Activated naive CD8-positive, alpha-beta T cell treated with anti-CD3 and anti-CD28 coated beads, Interleukin-2, amount 50 U/mL, for 24 hours (primary cell): ENCODE data around the gene TFF1.
"Not testable (repeated sequence)": the region's sequence is repeated elsewhere in the genome, so short reads cannot be mapped to it uniquely, and the experiment has no call there.

Experiments used
- ATAC-seq: fragments of 150-1000 bp; cut with Tn5 transposase; one replicate; pipeline ENCODE4 v1.10.0; 2021
- DNase-seq: peaks from one replicate; pipeline ENCODE4 v3.0.0; 2021
- H3K27ac Mint-ChIP-seq: one replicate; pipeline ENCODE4 v1.8.0; 2021; ENCODE audit warnings: mild to moderate bottlenecking, mixed read lengths
- H3K27me3 Mint-ChIP-seq: one replicate; pipeline ENCODE4 v1.8.0; 2021; ENCODE audit warnings: mixed read lengths
- H3K36me3 Mint-ChIP-seq: one replicate; pipeline ENCODE4 v1.8.0; 2021; ENCODE audit warnings: low read depth, mixed read lengths
- H3K4me1 Mint-ChIP-seq: one replicate; pipeline ENCODE4 v1.8.0; 2021; ENCODE audit warnings: mixed read lengths
- H3K4me3 Mint-ChIP-seq: one replicate; pipeline ENCODE4 v1.8.0; 2021; ENCODE audit warnings: mild to moderate bottlenecking, moderate library complexity, mixed read lengths
- H3K9me3 Mint-ChIP-seq: one replicate; pipeline ENCODE4 v1.8.0; 2021; ENCODE audit warnings: mixed read lengths

Gene TFF1

GRCh38 chr21:42366292-42367010, at the start of gene TFF1:
TSS of gene TFF1 (minus strand) at chr21:42366535. CDS start at chr21:42366495, 40 bp downstream.
- Mint-ChIP-seq H3K36me3 (peaks cover 2% of the 10 kb centered on the region), H3K4me3 (no peak within 1 kb of the TSS), H3K9me3 (no peaks in the 10 kb centered on the region), H3K27ac (no peak within 1 kb of the TSS), H3K4me1 (peaks cover 18% of the 10 kb centered on the region), H3K27me3 (peaks cover 6% of the 10 kb centered on the region)
- DNase-seq: no peak
- ATAC-seq: no peak

DNA sequence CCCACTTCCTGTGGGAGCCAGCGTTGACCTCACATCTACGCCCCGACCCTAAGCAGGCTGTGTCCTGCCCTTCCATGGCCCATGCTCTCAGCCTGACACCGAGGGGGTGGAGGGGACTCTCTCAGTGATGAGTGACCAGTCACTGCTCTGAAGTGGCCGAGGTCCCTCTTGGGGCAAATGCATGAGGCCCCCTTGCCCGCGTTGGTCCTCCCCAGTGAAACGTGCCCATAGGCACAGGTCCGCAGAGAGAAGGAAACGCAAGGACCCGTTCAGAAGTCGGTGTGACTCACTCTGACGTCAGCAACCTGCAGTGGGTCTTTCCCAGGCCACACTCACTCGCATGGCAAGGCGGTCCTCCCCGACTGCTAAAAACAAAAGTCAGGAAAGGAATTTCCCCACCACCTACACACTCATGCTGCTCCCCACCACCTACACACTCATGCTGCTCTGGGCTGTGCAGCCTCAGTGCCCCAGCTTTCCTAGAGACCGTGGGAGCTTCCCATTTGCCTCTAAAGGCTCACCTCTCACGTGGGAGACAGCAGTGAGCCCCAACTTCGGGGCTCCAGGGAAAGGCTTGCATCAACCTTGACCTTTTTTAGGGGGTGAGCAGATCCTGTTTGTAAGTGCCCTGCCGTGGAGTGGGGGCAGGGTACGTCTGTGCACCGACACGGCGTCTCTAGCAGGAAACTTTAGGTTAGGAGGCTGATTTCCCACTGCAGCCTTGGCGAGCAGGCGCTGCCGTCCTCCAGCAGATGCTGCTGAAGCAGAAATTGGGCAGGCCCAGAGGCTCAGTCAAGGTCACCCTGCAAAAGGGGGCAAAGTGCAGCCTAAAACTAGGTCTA, 48.8 kb upstream of the TFF1 start:
- peak overlapping the region; percentile 97 for H3K27ac Mint-ChIP-seq
- H3K36me3 Mint-ChIP-seq: peaks cover 63% of the 10 kb centered on the region
- H3K4me1 Mint-ChIP-seq: peaks cover 20% of the 10 kb centered on the region
- DNase-seq (peak; percentile 93), ATAC-seq (peak; percentile 85)
- H3K27me3 Mint-ChIP-seq: no peaks in the 10 kb centered on the region
- peaks cover 14% of the 10 kb centered on the region for H3K9me3 Mint-ChIP-seq
- H3K4me3 Mint-ChIP-seq: peak overlapping the region; percentile 54

DNA sequence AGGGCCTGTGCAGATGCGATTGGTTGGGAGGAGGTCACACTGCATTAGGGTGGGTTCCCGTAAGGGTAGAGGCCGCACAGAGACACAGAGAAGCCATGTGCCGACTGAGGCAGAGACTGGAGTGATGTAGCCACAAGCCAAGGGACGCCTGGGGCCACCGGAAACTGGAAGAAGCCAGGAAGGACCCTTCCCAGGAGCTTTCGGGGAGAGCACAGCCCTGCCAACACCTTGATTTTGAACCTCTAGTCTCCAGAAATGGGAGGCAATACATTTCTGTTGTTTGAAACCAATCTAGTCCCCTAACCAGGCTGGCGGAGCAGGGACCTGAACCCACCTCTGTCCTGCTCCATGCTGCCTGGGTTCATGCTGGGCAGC, 48.2 kb upstream of the TFF1 start:
- Mint-ChIP-seq H3K4me1 (peaks cover 20% of the 10 kb centered on the region), H3K27me3 (no peaks in the 10 kb centered on the region), H3K9me3 (peaks cover 9% of the 10 kb centered on the region), H3K4me3 (peak overlapping the region; percentile 54), H3K27ac (peak overlapping the region; percentile 97), H3K36me3 (peaks cover 62% of the 10 kb centered on the region)
- ATAC-seq (no peak), DNase-seq (no peak)

- peak overlapping the region; percentile 54 for H3K4me3 Mint-ChIP-seq
- peaks cover 20% of the 10 kb centered on the region for H3K4me1 Mint-ChIP-seq
- H3K36me3 Mint-ChIP-seq: peaks cover 62% of the 10 kb centered on the region
- DNase-seq (no peak), ATAC-seq (no peak)
- peak overlapping the region; percentile 97 for H3K27ac Mint-ChIP-seq
- peaks cover 4% of the 10 kb centered on the region for H3K9me3 Mint-ChIP-seq
- H3K27me3 Mint-ChIP-seq: no peaks in the 10 kb centered on the region
These were observed 47.7 kb upstream of the TFF1 start for GRCh38 chr21:42414066-42414465.

- Mint-ChIP-seq H3K36me3 (peaks cover 58% of the 10 kb centered on the region), H3K27me3 (no peaks in the 10 kb centered on the region), H3K27ac (peak overlapping the region; percentile 97), H3K9me3 (peaks cover 4% of the 10 kb centered on the region), H3K4me3 (peak overlapping the region; percentile 54), H3K4me1 (peaks cover 18% of the 10 kb centered on the region)
- DNase-seq (peak; percentile 62), ATAC-seq (peak; percentile 12)
These were observed 47.2 kb upstream of the TFF1 start for GRCh38 chr21:42413500-42413899.

- Mint-ChIP-seq H3K27ac (peak overlapping the region; percentile 97), H3K4me1 (peaks cover 19% of the 10 kb centered on the region), H3K9me3 (peaks cover 4% of the 10 kb centered on the region), H3K27me3 (no peaks in the 10 kb centered on the region), H3K36me3 (peaks cover 55% of the 10 kb centered on the region), H3K4me3 (no peak overlapping the region)
- DNase-seq (no peak), ATAC-seq (no peak)
These were observed 46.8 kb upstream of the TFF1 start for GRCh38 chr21:42413093-42413492.

DNA sequence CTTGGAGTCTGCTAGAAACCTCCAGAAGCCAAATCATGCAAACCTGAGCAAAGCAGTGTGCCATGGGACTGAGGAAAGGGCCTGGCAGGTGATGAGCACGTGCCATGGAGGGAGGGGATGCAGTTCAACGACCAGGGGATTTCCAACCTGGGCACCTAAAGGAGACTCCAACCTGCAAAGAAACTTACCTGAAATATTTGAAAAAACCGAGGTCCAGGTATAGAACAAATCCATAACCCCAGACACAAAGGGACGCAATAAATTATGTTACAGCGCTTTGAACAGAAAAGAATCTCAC, 46.2 kb upstream of the TFF1 start:
- peak overlapping the region; percentile 97 for H3K27ac Mint-ChIP-seq
- DNase-seq (no peak), ATAC-seq (no peak)
- H3K4me1 Mint-ChIP-seq: peaks cover 24% of the 10 kb centered on the region
- peaks cover 2% of the 10 kb centered on the region for H3K9me3 Mint-ChIP-seq
- H3K27me3 Mint-ChIP-seq: no peaks in the 10 kb centered on the region
- peaks cover 54% of the 10 kb centered on the region for H3K36me3 Mint-ChIP-seq
- no peak overlapping the region for H3K4me3 Mint-ChIP-seq

GRCh38 chr21:42411891-42412635, 45.7 kb upstream of the TFF1 start:
- peaks cover 50% of the 10 kb centered on the region for H3K36me3 Mint-ChIP-seq
- no peak overlapping the region for H3K4me3 Mint-ChIP-seq

GRCh38 chr21:42411197-42411869, 45.0 kb upstream of the TFF1 start:
- Mint-ChIP-seq H3K4me3 (no peak overlapping the region), H3K27ac (no peak overlapping the region), H3K4me1 (peaks cover 36% of the 10 kb centered on the region), H3K36me3 (peaks cover 49% of the 10 kb centered on the region), H3K27me3 (no peaks in the 10 kb centered on the region), H3K9me3 (no peaks in the 10 kb centered on the region)
- DNase-seq: no peak
- no peak for ATAC-seq

More at GRCh38 chr21:42411891-42412635, 45.7 kb upstream of the TFF1 start:
- H3K27ac Mint-ChIP-seq: peak overlapping the region; percentile 97
- no peaks in the 10 kb centered on the region for H3K9me3 Mint-ChIP-seq
- ATAC-seq: no peak
- H3K4me1 Mint-ChIP-seq: peaks cover 29% of the 10 kb centered on the region
- H3K27me3 Mint-ChIP-seq: no peaks in the 10 kb centered on the region
- no peak for DNase-seq

DNA sequence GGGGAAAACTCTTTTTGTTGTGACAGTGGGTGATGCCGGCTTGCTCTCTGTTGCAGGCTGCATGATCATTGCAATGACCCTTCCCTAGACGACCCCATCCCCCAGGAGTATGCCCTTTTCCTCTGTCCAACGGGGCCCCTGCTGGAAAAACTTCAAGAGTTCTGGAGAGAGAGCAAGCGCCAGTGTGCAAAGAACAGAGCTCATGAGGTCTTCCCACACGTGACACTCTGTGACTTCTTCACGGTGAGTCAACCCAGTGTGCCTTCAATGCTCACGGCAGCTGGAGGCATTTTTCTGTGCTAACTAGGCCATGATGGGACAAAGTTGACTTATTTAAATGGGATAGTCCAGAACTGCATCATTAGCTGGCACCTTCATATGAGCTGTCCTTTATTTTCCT, 43.0 kb upstream of the TFF1 start:
- H3K27ac Mint-ChIP-seq: peak overlapping the region; percentile 67
- peaks cover 58% of the 10 kb centered on the region for H3K36me3 Mint-ChIP-seq
- no peak overlapping the region for H3K4me3 Mint-ChIP-seq
- DNase-seq: no peak
- no peaks in the 10 kb centered on the region for H3K9me3 Mint-ChIP-seq
- H3K27me3 Mint-ChIP-seq: no peaks in the 10 kb centered on the region
- ATAC-seq: no peak
- H3K4me1 Mint-ChIP-seq: peaks cover 40% of the 10 kb centered on the region

- not testable (repeated sequence) for H3K4me3 Mint-ChIP-seq, DNase-seq
These were observed 42.4 kb upstream of the TFF1 start for GRCh38 chr21:42408718-42409117.

GRCh38 chr21:42407476-42407875, 41.1 kb upstream of the TFF1 start:
- peaks cover 53% of the 10 kb centered on the region for H3K36me3 Mint-ChIP-seq
- no peaks in the 10 kb centered on the region for H3K9me3 Mint-ChIP-seq
- peak overlapping the region; percentile 98 for H3K4me3 Mint-ChIP-seq
- no peak for ATAC-seq
- peaks cover 49% of the 10 kb centered on the region for H3K4me1 Mint-ChIP-seq
- H3K27me3 Mint-ChIP-seq: no peaks in the 10 kb centered on the region
- no peak for DNase-seq
- peak overlapping the region; percentile 97 for H3K27ac Mint-ChIP-seq

More at GRCh38 chr21:42408718-42409117, 42.4 kb upstream of the TFF1 start:
- not testable (repeated sequence) for ATAC-seq, H3K27me3 Mint-ChIP-seq, H3K27ac Mint-ChIP-seq, H3K9me3 Mint-ChIP-seq
- Mint-ChIP-seq H3K36me3 (peaks cover 57% of the 10 kb centered on the region), H3K4me1 (peaks cover 40% of the 10 kb centered on the region)

GRCh38 chr21:42406866-42407265, 40.5 kb upstream of the TFF1 start:
- peak overlapping the region; percentile 97 for H3K27ac Mint-ChIP-seq
- no peaks in the 10 kb centered on the region for H3K27me3 Mint-ChIP-seq
- H3K4me1 Mint-ChIP-seq: peaks cover 54% of the 10 kb centered on the region
- peak overlapping the region; percentile 98 for H3K4me3 Mint-ChIP-seq
- peaks cover 56% of the 10 kb centered on the region for H3K36me3 Mint-ChIP-seq
- no peak for DNase-seq
- peaks cover 4% of the 10 kb centered on the region for H3K9me3 Mint-ChIP-seq
- ATAC-seq: no peak

DNA sequence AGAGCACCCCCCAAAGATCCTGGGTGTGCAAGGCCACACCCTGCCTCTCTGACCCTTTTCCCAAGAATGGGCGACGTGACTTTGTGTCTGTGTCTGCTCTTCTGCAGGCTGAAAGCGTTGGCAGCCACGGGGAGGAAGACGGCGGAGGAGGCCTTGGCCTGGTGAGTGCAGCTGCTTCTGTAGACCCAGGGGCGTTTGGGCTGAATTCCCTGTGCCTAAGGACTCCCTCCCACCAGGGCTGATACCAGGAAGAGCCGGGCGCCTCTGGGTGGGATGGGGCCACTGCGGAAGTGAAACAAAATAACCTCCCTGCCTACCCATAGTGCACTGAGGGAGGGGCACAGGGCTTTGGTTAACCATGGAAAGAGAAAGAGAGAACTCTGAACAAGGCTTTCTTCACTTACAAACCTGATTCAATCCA, 39.9 kb upstream of the TFF1 start:
- peak; percentile 72 for DNase-seq

More for the DNA sequence above, 39.9 kb upstream of the TFF1 start:
- Mint-ChIP-seq H3K9me3 (peaks cover 10% of the 10 kb centered on the region), H3K36me3 (peaks cover 60% of the 10 kb centered on the region), H3K27me3 (no peaks in the 10 kb centered on the region), H3K4me1 (peaks cover 60% of the 10 kb centered on the region), H3K4me3 (peak overlapping the region; percentile 98), H3K27ac (peak overlapping the region; percentile 97)
- ATAC-seq: peak; percentile 70
